CD4-positive, alpha-beta T cell (primary cell): ENCODE data around the gene ITFG2. TPM values are rescaled to one million over a fixed set of nuclear protein-coding genes. Genes with fewer than 3 reads are reported as not detected.

Experiments
- ATAC-seq: fragments of 200-7000 bp; cut with Tn5 transposase; one replicate; pipeline ENCODE4 v1.10.0; 2022; ENCODE audit warnings: mild to moderate bottlenecking; ENCODE audit not compliant: poor library complexity
- CTCF ChIA-PET: fragments of 350-600 bp; sonication (Branson Sonifier 250); formaldehyde crosslinking; loops from one replicate; lab custom pipeline; 2021; ENCODE audit warnings: antibody characterized with exemption, inconsistent platforms; lab: Charles Lee
- POLR2A ChIA-PET: fragments of 350-600 bp; sonication (Branson Sonifier 250); formaldehyde crosslinking; loops from one replicate; lab custom pipeline; 2021; ENCODE audit warnings: antibody characterized with exemption, inconsistent platforms; lab: Charles Lee
- DNase-seq, 14 experiments: peaks; one replicate each; pipeline ENCODE4 v3.0.0-alpha.2; 2013 to 2020; ENCODE audit warnings: mixed read lengths in 2 of 14
- H3K27ac ChIP-seq, 2 donors: one replicate each; pipeline versions ENCODE4 v1.5.1 to v1.7.0; 2013; ENCODE audit warnings: low read length in 2 of 2, low read depth in 1 of 2, mild to moderate bottlenecking in 1 of 2
- H3K27me3 ChIP-seq, 2 experiments: 1 replicate in 1 of 2; 2 replicates in 1 of 2; pipeline versions ENCODE4 v1.6.1 to v1.7.0; 2013; ENCODE audit warnings: low read length in 2 of 2, control low read depth in 1 of 2, mild to moderate bottlenecking in 1 of 2, moderate library complexity in 1 of 2; ENCODE audit not compliant: insufficient read depth in 2 of 2, control insufficient read depth in 1 of 2
- H3K36me3 ChIP-seq: one replicate; pipeline ENCODE4 v1.6.1; 2013; ENCODE audit warnings: low read length, control low read depth; ENCODE audit not compliant: insufficient read depth
- H3K4me1 ChIP-seq: one replicate; pipeline ENCODE4 v1.6.1; 2013; ENCODE audit warnings: low read length, control low read depth; ENCODE audit not compliant: insufficient read depth
- H3K4me3 ChIP-seq: one replicate; pipeline ENCODE4 v1.5.1; 2013; ENCODE audit warnings: mild to moderate bottlenecking, low read length, moderate library complexity
- H3K9me3 ChIP-seq, 2 experiments: 1 replicate in 1 of 2; 2 replicates in 1 of 2; pipeline versions ENCODE4 v1.6.1 to v1.7.0; 2013; ENCODE audit warnings: low read length in 2 of 2, mild to moderate bottlenecking in 2 of 2, control low read depth in 1 of 2, moderate library complexity in 1 of 2; ENCODE audit not compliant: control insufficient read depth in 1 of 2, insufficient read depth in 1 of 2
- H3K27ac Mint-ChIP-seq: one replicate; pipeline ENCODE4 v1.8.0; 2020; ENCODE audit warnings: mixed read lengths
- H3K27me3 Mint-ChIP-seq: one replicate; pipeline ENCODE4 v1.8.0; 2021; ENCODE audit warnings: mixed read lengths
- H3K36me3 Mint-ChIP-seq: one replicate; pipeline ENCODE4 v1.8.0; 2021; ENCODE audit warnings: low read depth, mixed read lengths
- H3K4me1 Mint-ChIP-seq: one replicate; pipeline ENCODE4 v1.8.0; 2021; ENCODE audit warnings: low read depth, mixed read lengths
- H3K4me3 Mint-ChIP-seq: one replicate; pipeline ENCODE4 v1.8.0; 2020; ENCODE audit warnings: mild to moderate bottlenecking, mixed read lengths
- H3K9me3 Mint-ChIP-seq: one replicate; pipeline ENCODE4 v1.8.0; 2020; ENCODE audit warnings: mixed read lengths
- CTCF ChIP-seq: fragments of 200-600 bp; IDR thresholded peaks from one replicate; pipeline ENCODE4 v1.8.0; 2022; ENCODE audit warnings: antibody characterized with exemption, mild to moderate bottlenecking
- intact Hi-C, 2 experiments: fragments of 100-400 bp; cut with DNase I in 1 of 2; cut with micrococcal nuclease in 1 of 2; formaldehyde crosslinking; loops; one replicate each; pipeline versions ENCODE4 v1.15.1 to v1.9.0; 2023 to 2025; cut with DNase I, micrococcal nuclease
- total RNA-seq, 174 experiments: library from RNA in 2 of 174; stranded (reverse) in 2 of 174; gene quantifications; one replicate each; pipeline ENCODE4 v1.2.3 and lab custom pipeline; 2021 to 2026

ITFG2 gene
- total RNA-seq, 2 experiments from 2014 or later: 61.3 to 68.5 TPM

- Histone ChIP-seq H3K9me3 (no peaks in the 10 kb centered on the region), H3K4me1 (no peaks in the 10 kb centered on the region), H3K27me3 (no peaks in the 10 kb centered on the region), H3K36me3 (peaks cover 91% of the 10 kb centered on the region), H3K27ac (no peak overlapping the region), H3K4me3 (no peak overlapping the region)
- ATAC-seq: no peak
- POLR2A ChIA-PET: no interaction called here
- Mint-ChIP-seq H3K36me3 (peaks cover 91% of the 10 kb centered on the region), H3K4me3 (no peak overlapping the region), H3K27ac (no peak overlapping the region), H3K27me3 (no peaks in the 10 kb centered on the region), H3K4me1 (no peaks in the 10 kb centered on the region), H3K9me3 (no peaks in the 10 kb centered on the region)
- no peak for DNase-seq
- intact Hi-C loops: no loop called here
- CTCF ChIA-PET: no interaction called here
- no peak for TF ChIP-seq CTCF
These were observed 11.0 kb downstream of the ITFG2 start for GRCh38 chr12:2823483-2823882.

DNA sequence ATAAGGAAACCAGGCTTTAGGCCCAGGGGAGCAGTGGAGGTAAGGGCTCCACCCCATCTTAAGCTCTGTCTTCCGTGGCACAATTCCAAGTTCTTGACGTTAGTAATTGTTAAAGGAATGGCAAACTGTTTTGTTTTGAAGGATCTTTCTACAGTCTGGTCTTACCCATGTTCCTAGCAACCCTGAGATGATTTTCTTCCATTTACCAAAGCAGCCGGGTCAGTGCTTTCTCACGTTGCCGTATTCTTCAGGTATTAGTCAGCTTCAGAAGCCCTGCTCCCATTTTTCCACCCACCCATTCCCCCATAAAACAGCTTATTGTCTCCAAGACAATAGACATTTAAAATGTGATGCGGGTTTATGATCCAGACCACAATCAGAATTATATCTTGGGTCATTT is 12.1 kb downstream of the ITFG2 start:
- Histone ChIP-seq H3K4me3 (no peak overlapping the region), H3K4me1 (no peaks in the 10 kb centered on the region), H3K27ac (no peak overlapping the region), H3K36me3 (peaks cover 86% of the 10 kb centered on the region), H3K27me3 (no peaks in the 10 kb centered on the region), H3K9me3 (no peaks in the 10 kb centered on the region)
- H3K4me3 Mint-ChIP-seq: no peak overlapping the region
- DNase-seq (no peak), ATAC-seq (no peak)
- H3K27ac Mint-ChIP-seq: no peak overlapping the region
- no peak for TF ChIP-seq CTCF
- intact Hi-C loops: no loop called here
- no peaks in the 10 kb centered on the region for H3K27me3 Mint-ChIP-seq
- H3K9me3 Mint-ChIP-seq: no peaks in the 10 kb centered on the region
- POLR2A ChIA-PET: no interaction called here
- no peaks in the 10 kb centered on the region for H3K4me1 Mint-ChIP-seq
- CTCF ChIA-PET: no interaction called here
- H3K36me3 Mint-ChIP-seq: peaks cover 94% of the 10 kb centered on the region

DNA sequence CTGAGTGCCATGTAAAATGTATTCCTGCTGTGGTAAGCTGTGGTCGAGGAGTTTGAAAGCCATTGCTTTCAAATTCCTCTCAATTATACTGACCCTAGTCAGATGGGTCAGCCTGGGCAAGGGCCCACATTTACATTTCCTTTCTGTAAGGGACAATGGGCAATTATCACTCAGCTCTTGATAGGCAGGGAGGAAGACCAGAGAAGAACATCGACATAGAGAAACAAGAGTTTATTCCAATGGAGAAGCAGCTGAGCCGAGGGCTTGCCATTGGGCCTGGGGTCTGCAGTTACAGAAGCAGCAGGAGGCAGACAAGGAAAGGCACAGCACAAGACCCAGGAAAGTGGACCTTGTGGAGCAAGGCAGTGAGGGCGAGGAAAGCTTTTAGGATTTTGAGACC is 12.7 kb downstream of the ITFG2 start:
- POLR2A ChIA-PET: no interaction called here
- no peak overlapping the region for H3K27ac Mint-ChIP-seq
- Histone ChIP-seq H3K4me3 (no peak overlapping the region), H3K36me3 (peaks cover 80% of the 10 kb centered on the region), H3K27ac (no peak overlapping the region), H3K9me3 (no peaks in the 10 kb centered on the region), H3K4me1 (no peaks in the 10 kb centered on the region), H3K27me3 (no peaks in the 10 kb centered on the region)
- no peaks in the 10 kb centered on the region for H3K27me3 Mint-ChIP-seq
- ATAC-seq: no peak
- TF ChIP-seq CTCF: no peak
- H3K9me3 Mint-ChIP-seq: no peaks in the 10 kb centered on the region
- intact Hi-C loops: no loop called here
- CTCF ChIA-PET: no interaction called here
- DNase-seq: no peak
- H3K36me3 Mint-ChIP-seq: peaks cover 91% of the 10 kb centered on the region
- no peak overlapping the region for H3K4me3 Mint-ChIP-seq
- H3K4me1 Mint-ChIP-seq: no peaks in the 10 kb centered on the region
